Suprapubic skin (tissue), 3 donors: ENCODE results near the gene SULT1A4.
"Not testable (repeated sequence)": the region's sequence is repeated elsewhere in the genome, so short reads cannot be mapped to it uniquely, and the experiment has no call there.

ENCODE experiments used
- CTCF ChIP-seq, 2 donors: fragments of 200-600 bp in 1 of 2; fragments of 450-650 bp in 1 of 2; sonication (generic) in 1 of 2; IDR thresholded peaks; one replicate each; pipeline ENCODE4 v1.5.1; 2016 to 2019; ENCODE audit warnings: antibody characterized with exemption in 2 of 2, mild to moderate bottlenecking in 1 of 2, moderate library complexity in 1 of 2
- POLR2A ChIP-seq, 2 donors: fragments of 450-650 bp; IDR thresholded peaks; one replicate each; pipeline ENCODE4 v1.6.1; 2017; ENCODE audit warnings: antibody characterized with exemption in 2 of 2, mild to moderate bottlenecking in 2 of 2, moderate library complexity in 2 of 2

- TF ChIP-seq CTCF, POLR2A (IDR thresholded peaks at IDR 0.05): not testable (repeated sequence)
Measured at GRCh38 chr16:29454828-29455227, 4.9 kb upstream of the SULT1A4 start.
